Osteoblast (primary cell): ENCODE data around the gene MTHFD2L. TPM values are rescaled to one million over a fixed set of nuclear protein-coding genes. Genes with fewer than 3 reads are reported as not detected.

Experiments
- DNase-seq: peaks from one replicate; pipeline ENCODE4 v3.0.0; 2011; ENCODE audit warnings: low spot score, mixed read lengths; ENCODE audit not compliant: insufficient read length; ENCODE audit errors: missing footprints
- H2AFZ ChIP-seq: 2 replicates; pipeline ENCODE4 v1.6.0; 2011; ENCODE audit warnings: mild to moderate bottlenecking, low read length
- H3K27ac ChIP-seq: 2 replicates; pipeline ENCODE4 v1.5.1; 2011; ENCODE audit warnings: mild to moderate bottlenecking, low read depth, low read length, moderate library complexity
- H3K27me3 ChIP-seq: 2 replicates; pipeline ENCODE4 v1.6.0; 2012; ENCODE audit warnings: mild to moderate bottlenecking, control low read depth, inconsistent platforms, low read length, moderate library complexity; ENCODE audit not compliant: insufficient read depth
- H3K36me3 ChIP-seq: 2 replicates; pipeline ENCODE4 v1.5.1; 2011; ENCODE audit warnings: mild to moderate bottlenecking, low read length, control low read depth, moderate library complexity; ENCODE audit not compliant: insufficient read depth
- H3K4me1 ChIP-seq: 2 replicates; pipeline ENCODE4 v1.5.1; 2011; ENCODE audit warnings: mild to moderate bottlenecking, low read length, control low read depth, moderate library complexity; ENCODE audit not compliant: insufficient read depth
- H3K4me2 ChIP-seq: 2 replicates; pipeline ENCODE4 v1.6.0; 2011; ENCODE audit warnings: mild to moderate bottlenecking, low read length; ENCODE audit not compliant: insufficient read depth
- H3K4me3 ChIP-seq: fragments of 200-600 bp; sonication (generic); 3 replicates; pipeline ENCODE4 v1.5.1; 2012; ENCODE audit warnings: mild to moderate bottlenecking, low read length, inconsistent platforms; ENCODE audit not compliant: insufficient read depth
- H3K79me2 ChIP-seq: 2 replicates; pipeline ENCODE4 v1.6.0; 2012; ENCODE audit warnings: mild to moderate bottlenecking, low read length, control low read depth, inconsistent platforms; ENCODE audit not compliant: insufficient read depth
- H3K9me3 ChIP-seq: 2 replicates; pipeline ENCODE4 v1.5.1; 2011; ENCODE audit warnings: low read depth, low read length, control low read depth
- H4K20me1 ChIP-seq: 2 replicates; pipeline ENCODE4 v1.6.0; 2012; ENCODE audit warnings: mild to moderate bottlenecking, low read length, control low read depth; ENCODE audit not compliant: insufficient read depth
- CTCF ChIP-seq: IDR thresholded peaks from 2 replicates; pipeline ENCODE4 v1.5.1; 2011; ENCODE audit warnings: mild to moderate bottlenecking, low read depth, low read length, moderate library complexity; ENCODE audit errors: extremely low read depth
- total RNA-seq: library from RNA; depleted of rRNA; stranded (reverse); fragments of >200 nt; gene quantifications from 2 replicates; pipeline ENCODE4 v1.2.3, GENCODE V29; 2012

The MTHFD2L gene
- total RNA-seq, 1 donor, result 13.0 TPM

- no peak for DNase-seq
- Histone ChIP-seq H3K4me1 (peaks cover 3% of the 10 kb centered on the region), H3K4me2 (no peak overlapping the region), H3K27me3 (no peaks in the 10 kb centered on the region), H3K79me2 (no peaks in the 10 kb centered on the region), H4K20me1 (no peaks in the 10 kb centered on the region), H3K27ac (no peak overlapping the region), H3K9me3 (no peaks in the 10 kb centered on the region), H3K36me3 (no peaks in the 10 kb centered on the region), H3K4me3 (no peak overlapping the region), H2AFZ (no peak overlapping the region)
- TF ChIP-seq CTCF, result peak; percentile 73
Measured at GRCh38 chr4:74189331-74190043, 31.6 kb downstream of the MTHFD2L start.

DNA sequence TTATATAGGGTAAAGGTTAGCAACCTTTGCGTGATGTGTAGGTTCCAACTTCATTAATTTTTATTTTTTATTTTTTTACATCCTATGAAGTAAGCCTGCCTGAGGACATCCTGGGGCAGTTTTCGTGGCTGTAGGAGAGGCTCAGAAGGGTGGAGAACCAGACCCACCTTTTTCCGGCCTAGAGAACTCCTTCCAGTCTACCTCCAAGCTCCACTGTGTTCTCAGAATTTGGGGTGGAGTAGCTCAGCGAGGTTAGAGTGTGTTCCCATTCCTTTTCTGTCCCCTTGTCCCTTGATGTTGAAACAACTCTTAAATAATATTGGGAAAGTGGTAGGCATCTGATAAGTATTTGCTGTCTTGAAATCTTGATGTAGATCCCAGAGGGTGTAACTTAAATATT, 32.4 kb downstream of the MTHFD2L start:
- H3K9me3 ChIP-seq, result no peaks in the 10 kb centered on the region
- H3K79me2 ChIP-seq, result no peaks in the 10 kb centered on the region
- no peaks in the 10 kb centered on the region for H4K20me1 ChIP-seq
- no peaks in the 10 kb centered on the region for H3K27me3 ChIP-seq
- TF ChIP-seq CTCF, result no peak
- no peak overlapping the region for H3K4me3 ChIP-seq
- DNase-seq, result no peak
- no peak overlapping the region for H3K27ac ChIP-seq
- H2AFZ ChIP-seq, result no peak overlapping the region
- no peaks in the 10 kb centered on the region for H3K36me3 ChIP-seq
- H3K4me2 ChIP-seq, result no peak overlapping the region
- peaks cover 3% of the 10 kb centered on the region for H3K4me1 ChIP-seq

DNA sequence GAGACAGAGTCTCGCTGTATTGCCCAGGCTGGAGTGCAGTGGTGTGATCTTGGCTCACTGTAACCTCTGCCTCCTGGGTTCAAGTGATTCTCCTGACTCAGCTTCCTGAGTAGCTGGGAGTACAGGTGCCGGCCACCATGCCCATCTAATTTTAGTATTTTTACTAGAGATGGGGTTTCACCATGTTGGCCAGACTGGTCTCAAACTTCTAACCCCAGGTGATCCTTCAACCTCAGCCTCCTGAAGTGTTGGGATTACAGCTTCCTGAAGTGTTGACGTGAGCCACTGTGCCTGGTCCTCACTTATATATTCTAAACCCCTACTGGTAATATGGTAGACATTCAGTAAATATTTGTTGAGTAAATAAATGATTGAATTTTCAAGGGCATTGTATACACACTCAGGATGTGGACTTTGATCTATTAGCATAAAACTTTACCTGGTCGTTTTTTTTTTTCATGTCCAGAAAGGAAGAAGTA, 33.0 kb downstream of the MTHFD2L start:
- TF ChIP-seq CTCF, result no peak
- Histone ChIP-seq H3K4me2 (no peak overlapping the region), H4K20me1 (no peaks in the 10 kb centered on the region), H3K36me3 (no peaks in the 10 kb centered on the region), H3K27me3 (no peaks in the 10 kb centered on the region), H3K4me3 (no peak overlapping the region), H3K79me2 (no peaks in the 10 kb centered on the region), H2AFZ (no peak overlapping the region), H3K4me1 (peaks cover 3% of the 10 kb centered on the region), H3K9me3 (no peaks in the 10 kb centered on the region), H3K27ac (no peak overlapping the region)
- no peak for DNase-seq

DNA sequence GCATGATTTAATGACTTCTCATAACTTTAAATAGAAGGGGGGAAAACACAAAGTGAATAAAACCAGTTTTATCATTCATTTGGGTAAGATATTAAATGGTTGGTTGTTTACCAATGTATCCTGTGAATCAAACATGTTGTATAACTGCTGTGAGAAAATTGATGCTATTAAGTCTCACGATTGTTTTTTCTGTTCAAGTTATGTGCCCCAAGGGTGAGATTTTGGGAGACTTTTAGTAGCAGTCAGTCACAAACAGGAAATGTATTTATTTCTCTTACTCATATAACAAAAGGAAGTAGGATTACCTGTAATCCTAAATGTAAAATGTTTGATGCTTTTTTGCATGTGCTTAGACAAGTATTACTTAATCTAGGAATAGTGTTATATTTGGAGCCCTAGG, 39.2 kb downstream of the MTHFD2L start:
- H3K27ac ChIP-seq, result no peak overlapping the region
- TF ChIP-seq CTCF, result no peak

More for the DNA sequence above, 39.2 kb downstream of the MTHFD2L start:
- Histone ChIP-seq H3K27me3 (no peaks in the 10 kb centered on the region), H3K79me2 (no peaks in the 10 kb centered on the region), H4K20me1 (no peaks in the 10 kb centered on the region), H3K9me3 (no peaks in the 10 kb centered on the region), H3K4me3 (no peak overlapping the region), H3K36me3 (no peaks in the 10 kb centered on the region), H3K4me2 (no peak overlapping the region), H3K4me1 (no peaks in the 10 kb centered on the region), H2AFZ (no peak overlapping the region)
- DNase-seq, result no peak
